GM12878 (cell line): Measurements from ENCODE around the gene NPHS1. TPM values are rescaled to one million over a fixed set of nuclear protein-coding genes. Genes with fewer than 3 reads are reported as not detected.

Experiments used
- ATAC-seq: fragments of 200-7000 bp; cut with Tn5 transposase; 3 replicates; pipeline ENCODE4 v1.9.1; 2020; ENCODE audit warnings: mild to moderate bottlenecking, moderate library complexity
- BruUV-seq: library from RNA; stranded (reverse); fragments of 400-500 nt; replicated peaks from 2 replicates; lab custom pipeline; 2021; lab: Mats Ljungman, UMichigan
- CTCF ChIA-PET: fragments of 300-600 bp; sonication (Branson Sonifier 250); formaldehyde crosslinking; extraction: SDS; loops from one replicate; lab custom pipeline; 2021; ENCODE audit warnings: inconsistent platforms; lab: Yijun Ruan, JAX
- POLR2A ChIA-PET: fragments of 350-600 bp; formaldehyde crosslinking; extraction: SDS; loops from one replicate; lab custom pipeline; 2021; ENCODE audit warnings: inconsistent platforms; lab: Charles Lee
- RAD21 ChIA-PET: fragments of 300-600 bp; sonication (Branson Sonifier 250); formaldehyde crosslinking; loops from one replicate; lab custom pipeline; 2023; ENCODE audit warnings: antibody characterized with exemption; ENCODE audit not compliant: unreplicated experiment; lab: Charles Lee
- SMC1A ChIA-PET: fragments of 300-600 bp; sonication (Branson Sonifier 250); formaldehyde crosslinking; loops from one replicate; lab custom pipeline; 2023; ENCODE audit not compliant: unreplicated experiment, uncharacterized antibody; lab: Charles Lee
- DNase-seq: peaks from one replicate; pipeline ENCODE4 v3.0.0-alpha.2; 2011; ENCODE audit warnings: low read depth, low spot score
- FAIRE-seq: peaks from 3 replicates; lab custom pipeline; 2011; peaks lifted over from hg19 to GRCh38; lab: Jason Lieb, UNC
- H2AFZ ChIP-seq: 2 replicates; pipeline ENCODE4 v1.6.0; 2011; ENCODE audit warnings: low read depth, low read length, control low read depth; ENCODE audit not compliant: control insufficient read depth
- H3K27ac ChIP-seq: 2 replicates; pipeline ENCODE4 v1.5.1; 2011; ENCODE audit warnings: control low read depth; ENCODE audit not compliant: control insufficient read depth, insufficient read depth
- H3K27me3 ChIP-seq, 2 experiments: replicated peaks in 1 of 2; 2 replicates each; pipeline versions ENCODE4 v1.6.0 to v1.6.1; 2011; ENCODE audit warnings: low read length in 1 of 2; ENCODE audit not compliant: control insufficient read depth in 2 of 2, insufficient read depth in 2 of 2
- H3K36me3 ChIP-seq, 2 experiments: 2 replicates each; pipeline ENCODE4 v1.5.1; 2011; ENCODE audit warnings: low read length in 1 of 2; ENCODE audit not compliant: control insufficient read depth in 2 of 2, insufficient read depth in 2 of 2
- H3K4me1 ChIP-seq: 2 replicates; pipeline ENCODE4 v1.6.1; 2011; ENCODE audit warnings: mild to moderate bottlenecking, low read length, moderate library complexity, mixed read lengths; ENCODE audit not compliant: control insufficient read depth, insufficient read depth
- H3K4me2 ChIP-seq: 2 replicates; pipeline ENCODE4 v1.6.0; 2011; ENCODE audit warnings: control low read depth; ENCODE audit not compliant: control insufficient read depth, insufficient read depth
- H3K4me3 ChIP-seq: fragments of 200-600 bp; sonication (generic); 2 replicates; pipeline ENCODE4 v1.5.1; 2016
- H3K79me2 ChIP-seq: 2 replicates; pipeline ENCODE4 v1.6.0; 2011; ENCODE audit warnings: low read length; ENCODE audit not compliant: control insufficient read depth, insufficient read depth
- H3K9ac ChIP-seq: 2 replicates; pipeline ENCODE4 v1.8.0; 2011; ENCODE audit warnings: low read length, control low read depth, mixed read lengths; ENCODE audit not compliant: control insufficient read depth, insufficient read depth
- H3K9me3 ChIP-seq: replicated peaks from 3 replicates; pipeline ENCODE4 v1.5.1; 2011; ENCODE audit warnings: mild to moderate bottlenecking, low read length; ENCODE audit not compliant: control insufficient read depth, insufficient read depth
- H4K20me1 ChIP-seq: 2 replicates; pipeline ENCODE4 v1.6.0; 2011; ENCODE audit not compliant: control insufficient read depth, insufficient read depth
- DPF2 ChIP-seq: fragments of 450-650 bp; IDR thresholded peaks from 2 replicates; pipeline ENCODE4 v1.6.1; 2017; ENCODE audit warnings: mild to moderate bottlenecking
- MTA2 ChIP-seq: fragments of 450-650 bp; IDR thresholded peaks from 2 replicates; pipeline ENCODE4 v1.6.1; 2016; ENCODE audit warnings: low read depth, mild to moderate bottlenecking, moderate library complexity
- POLR2A ChIP-seq: IDR thresholded peaks from 2 replicates; pipeline ENCODE4 v1.6.1; 2011; ENCODE audit warnings: low read depth, mild to moderate bottlenecking, low read length
- WRNIP1 ChIP-seq: IDR thresholded peaks from 2 replicates; pipeline ENCODE4 v1.6.1; 2011; ENCODE audit warnings: low read depth, low read length, improper control_type of control experiment, borderline replicate concordance
- WGBS: methylation state at CpG from one replicate; pipeline ENCODE4 v1.1.6; 2016; ENCODE audit warnings: low lambda C conversion rate; ENCODE audit not compliant: insufficient replicate concordance, insufficient coverage; ENCODE audit errors: missing lambda C conversion rate; 5-methylcytosine and 5-hydroxymethylcytosine counted together
- in situ Hi-C: fragments of 300-500 bp; cut with MboI; formaldehyde crosslinking; loops from 9 replicates; pipeline ENCODE4 v1.14.3; 2018; ENCODE audit warnings: mixed read lengths
- intact Hi-C: fragments of 100-400 bp; cut with micrococcal nuclease; formaldehyde crosslinking; loops from one replicate; pipeline ENCODE4 v1.14.2; 2022; ENCODE audit not compliant: unreplicated experiment
- polyA plus RNA-seq, 11 experiments: library from polyadenylated mRNA; depleted of rRNA in 4 of 11; unstranded in 6 of 11; stranded (reverse) in 5 of 11; fragments of >200 nt; fragmentation: Nextera tagmentation in 4 of 11; fragmentation: Illumina TruSeq in 1 of 11; extraction: Ambion mirVana in 4 of 11; extraction: Trizol in 1 of 11; gene quantifications; 1 replicate in 1 of 11; 2 replicates in 10 of 11; pipeline versions ENCODE4 v1.2.1 to v1.2.3, GENCODE V29; 2011 to 2016; ENCODE audit warnings: inconsistent platforms in 2 of 11, missing spikeins in 2 of 11, low read depth in 1 of 11
- total RNA-seq, 4 experiments: library from RNA; depleted of rRNA in 3 of 4; stranded (reverse); fragments of >200 nt in 3 of 4; fragmentation: Illumina TruSeq in 1 of 4; extraction: Trizol in 1 of 4; gene quantifications; 2 replicates each; pipeline versions ENCODE4 v1.2.1 to v1.2.3, GENCODE V29; 2013 to 2021
- TF ChIP-seq, protein P1 (sequence below): fragments of 450-650 bp; IDR thresholded peaks from 2 replicates; pipeline ENCODE4 v1.6.1; 2016; ENCODE audit warnings: mild to moderate bottlenecking, moderate library complexity, borderline replicate concordance

The NPHS1 gene
- total and polyA plus RNA-seq, 10 of the 15 experiments (the other 5 are each of a cell fraction or from before 2014, with no cell fraction given), result not detected

DNA sequence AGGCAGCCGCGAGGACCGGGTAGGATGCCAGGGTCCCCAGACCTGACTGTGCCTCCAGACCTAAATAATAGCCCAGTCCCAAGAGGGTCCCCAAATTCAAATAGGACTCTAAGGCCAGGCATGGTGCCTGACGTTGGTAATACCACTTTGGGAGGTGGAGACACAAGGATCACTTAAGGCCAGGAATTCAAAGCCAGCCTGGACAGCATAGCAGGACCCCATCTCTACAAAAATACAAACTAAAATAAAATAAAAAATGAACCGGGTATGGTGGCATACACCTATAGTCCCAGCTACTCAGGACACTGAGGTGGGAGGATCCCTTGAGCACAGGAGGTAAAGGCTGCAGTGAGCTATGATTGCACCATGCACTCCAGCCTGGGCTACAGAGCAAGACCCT, 10.7 kb upstream of the NPHS1 start:
- CTCF ChIA-PET, result no interaction called here
- intact Hi-C loops (no loop called here), in situ Hi-C loops (no loop called here)
- H4K20me1 ChIP-seq, result no peaks in the 10 kb centered on the region
- FAIRE-seq (no peak), DNase-seq (no peak), ATAC-seq (no peak)
- H3K36me3 ChIP-seq, result no peaks in the 10 kb centered on the region
- SMC1A ChIA-PET, result no interaction called here
- TF ChIP-seq, protein P1, sequence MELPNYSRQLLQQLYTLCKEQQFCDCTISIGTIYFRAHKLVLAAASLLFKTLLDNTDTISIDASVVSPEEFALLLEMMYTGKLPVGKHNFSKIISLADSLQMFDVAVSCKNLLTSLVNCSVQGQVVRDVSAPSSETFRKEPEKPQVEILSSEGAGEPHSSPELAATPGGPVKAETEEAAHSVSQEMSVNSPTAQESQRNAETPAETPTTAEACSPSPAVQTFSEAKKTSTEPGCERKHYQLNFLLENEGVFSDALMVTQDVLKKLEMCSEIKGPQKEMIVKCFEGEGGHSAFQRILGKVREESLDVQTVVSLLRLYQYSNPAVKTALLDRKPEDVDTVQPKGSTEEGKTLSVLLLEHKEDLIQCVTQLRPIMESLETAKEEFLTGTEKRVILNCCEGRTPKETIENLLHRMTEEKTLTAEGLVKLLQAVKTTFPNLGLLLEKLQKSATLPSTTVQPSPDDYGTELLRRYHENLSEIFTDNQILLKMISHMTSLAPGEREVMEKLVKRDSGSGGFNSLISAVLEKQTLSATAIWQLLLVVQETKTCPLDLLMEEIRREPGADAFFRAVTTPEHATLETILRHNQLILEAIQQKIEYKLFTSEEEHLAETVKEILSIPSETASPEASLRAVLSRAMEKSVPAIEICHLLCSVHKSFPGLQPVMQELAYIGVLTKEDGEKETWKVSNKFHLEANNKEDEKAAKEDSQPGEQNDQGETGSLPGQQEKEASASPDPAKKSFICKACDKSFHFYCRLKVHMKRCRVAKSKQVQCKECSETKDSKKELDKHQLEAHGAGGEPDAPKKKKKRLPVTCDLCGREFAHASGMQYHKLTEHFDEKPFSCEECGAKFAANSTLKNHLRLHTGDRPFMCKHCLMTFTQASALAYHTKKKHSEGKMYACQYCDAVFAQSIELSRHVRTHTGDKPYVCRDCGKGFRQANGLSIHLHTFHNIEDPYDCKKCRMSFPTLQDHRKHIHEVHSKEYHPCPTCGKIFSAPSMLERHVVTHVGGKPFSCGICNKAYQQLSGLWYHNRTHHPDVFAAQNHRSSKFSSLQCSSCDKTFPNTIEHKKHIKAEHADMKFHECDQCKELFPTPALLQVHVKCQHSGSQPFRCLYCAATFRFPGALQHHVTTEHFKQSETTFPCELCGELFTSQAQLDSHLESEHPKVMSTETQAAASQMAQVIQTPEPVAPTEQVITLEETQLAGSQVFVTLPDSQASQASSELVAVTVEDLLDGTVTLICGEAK, result no peak
- no peak for TF ChIP-seq MTA2
- no peak for TF ChIP-seq POLR2A
- TF ChIP-seq WRNIP1, result no peak
- no peak for TF ChIP-seq DPF2
- H3K9me3 ChIP-seq, result no peaks in the 10 kb centered on the region
- no peaks in the 10 kb centered on the region for H3K79me2 ChIP-seq
- no peak overlapping the region for H3K4me3 ChIP-seq
- RAD21 ChIA-PET, result interaction anchor here (0.6 kb wide), 1 partner anchor 967 kb away, joined by 4 read pairs; no protein-coding TSS in a partner anchor
- no peak overlapping the region for H3K27ac ChIP-seq
- POLR2A ChIA-PET, result no interaction called here
- no peaks in the 10 kb centered on the region for H3K4me1 ChIP-seq
- WGBS, result 51% methylated on average over 5 of the region's 5 CpGs
- H2AFZ ChIP-seq, result no peak overlapping the region
- peaks cover 6 to 7% of the 10 kb centered on the region in 2 experiments; a peak in 3 of 4 replicates for H3K27me3 ChIP-seq
- no peak overlapping the region for H3K9ac ChIP-seq
- H3K4me2 ChIP-seq, result no peak overlapping the region
- no TSS peak for BruUV-seq
